HEK293 (cell line): ENCODE results near the gene CD74.

Source experiments
- BCL11A ChIP-seq: fragments of 450-650 bp; formaldehyde crosslinking; IDR thresholded peaks from 2 replicates; pipeline ENCODE4 v1.5.1; 2016; ENCODE audit warnings: low read depth, missing biosample characterization, missing genetic modification characterization
- GLIS1 ChIP-seq: fragments of 450-650 bp; formaldehyde crosslinking; IDR thresholded peaks from 2 replicates; pipeline ENCODE4 v1.5.1; 2016; ENCODE audit warnings: missing biosample characterization, missing genetic modification characterization
- HIC1 ChIP-seq: fragments of 450-650 bp; formaldehyde crosslinking; IDR thresholded peaks from 2 replicates; pipeline ENCODE4 v1.5.1; 2016; ENCODE audit warnings: missing biosample characterization, missing genetic modification characterization
- HOXC10 ChIP-seq: sonication (generic); formaldehyde crosslinking; IDR thresholded peaks from 2 replicates; pipeline ENCODE4 v1.8.1; 2023; ENCODE audit warnings: mild to moderate bottlenecking, missing genetic modification reagents
- HOXD13 ChIP-seq: sonication (generic); formaldehyde crosslinking; IDR thresholded peaks from 2 replicates; pipeline ENCODE4 v1.8.0; 2022; ENCODE audit warnings: missing genetic modification reagents, borderline replicate concordance
- MYNN ChIP-seq: fragments of 450-650 bp; formaldehyde crosslinking; IDR thresholded peaks from 2 replicates; pipeline ENCODE4 v1.5.1; 2016; ENCODE audit warnings: missing biosample characterization, missing genetic modification characterization, borderline replicate concordance
- RBAK ChIP-seq: fragments of 450-650 bp; formaldehyde crosslinking; IDR thresholded peaks from 2 replicates; pipeline ENCODE4 v1.5.1; 2016; ENCODE audit warnings: missing biosample characterization, missing genetic modification characterization
- SCRT1 ChIP-seq: fragments of 450-650 bp; formaldehyde crosslinking; IDR thresholded peaks from 2 replicates; pipeline ENCODE4 v1.5.1; 2016; ENCODE audit warnings: missing biosample characterization, missing genetic modification characterization, borderline replicate concordance
- YY2 ChIP-seq: fragments of 450-650 bp; formaldehyde crosslinking; IDR thresholded peaks from 2 replicates; pipeline ENCODE4 v1.5.1; 2016; ENCODE audit warnings: missing biosample characterization, missing genetic modification characterization
- ZBTB21 ChIP-seq: fragments of 450-650 bp; formaldehyde crosslinking; IDR thresholded peaks from 2 replicates; pipeline ENCODE4 v1.5.1; 2017; ENCODE audit warnings: missing biosample characterization, missing genetic modification characterization
- ZEB2 ChIP-seq: fragments of 450-650 bp; formaldehyde crosslinking; IDR thresholded peaks from 2 replicates; pipeline ENCODE4 v1.5.1; 2016; ENCODE audit warnings: missing biosample characterization, missing genetic modification characterization
- ZNF174 ChIP-seq: fragments of 450-650 bp; formaldehyde crosslinking; IDR thresholded peaks from 2 replicates; pipeline ENCODE4 v1.5.0; 2017; ENCODE audit warnings: missing biosample characterization, mild to moderate bottlenecking, missing genetic modification characterization
- ZNF175 ChIP-seq: fragments of 450-650 bp; formaldehyde crosslinking; IDR thresholded peaks from 2 replicates; pipeline ENCODE4 v1.5.1; 2016; ENCODE audit warnings: missing biosample characterization, missing genetic modification characterization
- ZNF221 ChIP-seq: fragments of 450-650 bp; formaldehyde crosslinking; IDR thresholded peaks from 2 replicates; pipeline ENCODE4 v1.5.1; 2017; ENCODE audit warnings: missing biosample characterization, missing genetic modification characterization, borderline replicate concordance
- ZNF223 ChIP-seq: fragments of 450-650 bp; formaldehyde crosslinking; IDR thresholded peaks from 2 replicates; pipeline ENCODE4 v1.5.1; 2016; ENCODE audit warnings: missing biosample characterization, missing genetic modification characterization
- ZNF23 ChIP-seq: fragments of 450-650 bp; formaldehyde crosslinking; IDR thresholded peaks from 2 replicates; pipeline ENCODE4 v1.5.1; 2016; ENCODE audit warnings: missing biosample characterization, missing genetic modification characterization, borderline replicate concordance
- ZNF24 ChIP-seq: fragments of 450-650 bp; formaldehyde crosslinking; IDR thresholded peaks from 2 replicates; pipeline ENCODE4 v1.5.1; 2016; ENCODE audit warnings: missing biosample characterization, missing genetic modification characterization
- ZNF274 ChIP-seq, 2 experiments: fragments of 200-500 bp in 1 of 2; fragments of 450-650 bp in 1 of 2; sonication (Bioruptor generic) in 1 of 2; formaldehyde crosslinking in 1 of 2; IDR thresholded peaks; 2 replicates each; pipeline versions ENCODE4 v1.5.1 to v1.6.1; 2014 to 2016; ENCODE audit warnings: borderline replicate concordance in 1 of 2, inconsistent platforms in 1 of 2, low read length in 1 of 2, missing biosample characterization in 1 of 2, missing genetic modification characterization in 1 of 2
- ZNF302 ChIP-seq: fragments of 450-650 bp; formaldehyde crosslinking; IDR thresholded peaks from 2 replicates; pipeline ENCODE4 v1.5.1; 2016; ENCODE audit warnings: missing biosample characterization, missing genetic modification characterization, low read depth
- ZNF311 ChIP-seq: fragments of 450-650 bp; formaldehyde crosslinking; IDR thresholded peaks from 2 replicates; pipeline ENCODE4 v1.5.1; 2017; ENCODE audit warnings: missing biosample characterization, missing genetic modification characterization, borderline replicate concordance
- ZNF398 ChIP-seq: fragments of 450-650 bp; formaldehyde crosslinking; IDR thresholded peaks from 2 replicates; pipeline ENCODE4 v1.5.1; 2017; ENCODE audit warnings: missing biosample characterization, missing genetic modification characterization
- ZNF416 ChIP-seq: fragments of 450-650 bp; formaldehyde crosslinking; IDR thresholded peaks from 2 replicates; pipeline ENCODE4 v1.5.1; 2016; ENCODE audit warnings: missing biosample characterization, missing genetic modification characterization
- ZNF501 ChIP-seq: fragments of 450-650 bp; formaldehyde crosslinking; IDR thresholded peaks from 2 replicates; pipeline ENCODE4 v1.5.1; 2016; ENCODE audit warnings: missing biosample characterization, missing genetic modification characterization
- ZNF549 ChIP-seq: fragments of 450-650 bp; IDR thresholded peaks from 2 replicates; pipeline ENCODE4 v1.5.1; 2018; ENCODE audit warnings: missing biosample characterization, missing genetic modification characterization, mild to moderate bottlenecking, inconsistent platforms, moderate library complexity
- ZNF555 ChIP-seq: fragments of 450-650 bp; formaldehyde crosslinking; conservative IDR thresholded peaks from 2 replicates; pipeline ENCODE4 v1.5.1; 2017; ENCODE audit warnings: missing biosample characterization, mild to moderate bottlenecking, missing genetic modification characterization, inconsistent platforms
- ZNF560 ChIP-seq: fragments of 450-650 bp; formaldehyde crosslinking; IDR thresholded peaks from 2 replicates; pipeline ENCODE4 v1.5.1; 2017; ENCODE audit warnings: missing biosample characterization, missing genetic modification characterization, borderline replicate concordance
- ZNF600 ChIP-seq: fragments of 450-650 bp; formaldehyde crosslinking; IDR thresholded peaks from 2 replicates; pipeline ENCODE4 v1.5.1; 2016; ENCODE audit warnings: missing biosample characterization, missing genetic modification characterization
- ZNF610 ChIP-seq: fragments of 450-650 bp; formaldehyde crosslinking; IDR thresholded peaks from 2 replicates; pipeline ENCODE4 v1.5.1; 2016; ENCODE audit warnings: missing biosample characterization, missing genetic modification characterization, borderline replicate concordance
- ZNF621 ChIP-seq: fragments of 450-650 bp; formaldehyde crosslinking; IDR thresholded peaks from 2 replicates; pipeline ENCODE4 v1.5.1; 2017; ENCODE audit warnings: missing biosample characterization, missing genetic modification characterization
- ZNF624 ChIP-seq: fragments of 450-650 bp; formaldehyde crosslinking; IDR thresholded peaks from 2 replicates; pipeline ENCODE4 v1.5.1; 2017; ENCODE audit warnings: missing biosample characterization, missing genetic modification characterization
- ZNF626 ChIP-seq: fragments of 450-650 bp; sonication (Bioruptor Pico); formaldehyde crosslinking; IDR thresholded peaks from 2 replicates; pipeline ENCODE4 v1.5.1; 2018; ENCODE audit warnings: missing biosample characterization, missing genetic modification characterization, inconsistent platforms
- ZNF645 ChIP-seq: fragments of 450-650 bp; formaldehyde crosslinking; IDR thresholded peaks from 2 replicates; pipeline ENCODE4; 2016; ENCODE audit warnings: missing biosample characterization, missing genetic modification characterization
- ZNF830 ChIP-seq: fragments of 450-650 bp; IDR thresholded peaks from 2 replicates; pipeline ENCODE4 v1.5.0; 2018; ENCODE audit warnings: missing biosample characterization, missing genetic modification characterization, low read depth, mild to moderate bottlenecking, moderate library complexity
- ZSCAN18 ChIP-seq: fragments of 450-650 bp; formaldehyde crosslinking; IDR thresholded peaks from 2 replicates; pipeline ENCODE4 v1.5.1; 2016; ENCODE audit warnings: missing biosample characterization, missing genetic modification characterization

Gene CD74

GRCh38 chr5:150357326-150358260, 55.1 kb downstream of the CD74 start, which contains the start of gene TCOF1 (continued):
- TF ChIP-seq HIC1 (no peak), ZNF174 (tag by site-specific recombination) (no peak), ZNF501 (tag by site-specific recombination) (0 out of 2 replicates have a peak, but pooled peaks have one; percentile 4), ZNF416 (tag by site-specific recombination) (no peak), ZNF560 (tag by site-specific recombination) (no peak), SCRT1 (no peak), BCL11A (tag by site-specific recombination) (no peak), ZEB2 (tag by site-specific recombination) (peak; percentile 85), ZSCAN18 (tag by site-specific recombination) (no peak), ZNF555 (tag by site-specific recombination) (no peak), HOXC10 (CRISPR knock-in tag) (no peak), MYNN (tag by site-specific recombination) (no peak), ZNF223 (no peak), ZNF23 (tag by site-specific recombination) (no peak), ZNF221 (tag by site-specific recombination) (no peak), ZNF398 (tag by site-specific recombination) (no peak; the same call in 1 of the 2 replicates), YY2 (peak; percentile 46), ZNF549 (tag by site-specific recombination) (no peak), ZNF610 (tag by site-specific recombination) (no peak), ZNF600 (tag by site-specific recombination) (no peak), ZNF175 (tag by site-specific recombination) (no peak), ZNF24 (tag by site-specific recombination) (no peak), GLIS1 (tag by site-specific recombination) (no peak), ZNF621 (no peak), ZNF645 (no peak), HOXD13 (CRISPR knock-in tag) (no peak), ZNF624 (tag by site-specific recombination) (no peak), ZBTB21 (tag by site-specific recombination) (no peak), ZNF274 (IDR thresholded peaks at IDR 0.05; ENCODE audit: low read length) (no peak), ZNF274 (tag by site-specific recombination; IDR thresholded peaks at IDR 0.05; ENCODE audit: borderline replicate concordance) (no peak), ZNF302 (tag by site-specific recombination) (no peak), RBAK (no peak), ZNF311 (tag by site-specific recombination) (no peak), ZNF626 (no peak), ZNF830 (tag by site-specific recombination) (no peak)
